ENCODE data around the gene SECTM1. TPM values are rescaled to one million over a fixed set of nuclear protein-coding genes. Genes with fewer than 3 reads are reported as not detected.

The SECTM1 gene
- total RNA-seq, 2 donors from 2014 or later, result not detected

DNA sequence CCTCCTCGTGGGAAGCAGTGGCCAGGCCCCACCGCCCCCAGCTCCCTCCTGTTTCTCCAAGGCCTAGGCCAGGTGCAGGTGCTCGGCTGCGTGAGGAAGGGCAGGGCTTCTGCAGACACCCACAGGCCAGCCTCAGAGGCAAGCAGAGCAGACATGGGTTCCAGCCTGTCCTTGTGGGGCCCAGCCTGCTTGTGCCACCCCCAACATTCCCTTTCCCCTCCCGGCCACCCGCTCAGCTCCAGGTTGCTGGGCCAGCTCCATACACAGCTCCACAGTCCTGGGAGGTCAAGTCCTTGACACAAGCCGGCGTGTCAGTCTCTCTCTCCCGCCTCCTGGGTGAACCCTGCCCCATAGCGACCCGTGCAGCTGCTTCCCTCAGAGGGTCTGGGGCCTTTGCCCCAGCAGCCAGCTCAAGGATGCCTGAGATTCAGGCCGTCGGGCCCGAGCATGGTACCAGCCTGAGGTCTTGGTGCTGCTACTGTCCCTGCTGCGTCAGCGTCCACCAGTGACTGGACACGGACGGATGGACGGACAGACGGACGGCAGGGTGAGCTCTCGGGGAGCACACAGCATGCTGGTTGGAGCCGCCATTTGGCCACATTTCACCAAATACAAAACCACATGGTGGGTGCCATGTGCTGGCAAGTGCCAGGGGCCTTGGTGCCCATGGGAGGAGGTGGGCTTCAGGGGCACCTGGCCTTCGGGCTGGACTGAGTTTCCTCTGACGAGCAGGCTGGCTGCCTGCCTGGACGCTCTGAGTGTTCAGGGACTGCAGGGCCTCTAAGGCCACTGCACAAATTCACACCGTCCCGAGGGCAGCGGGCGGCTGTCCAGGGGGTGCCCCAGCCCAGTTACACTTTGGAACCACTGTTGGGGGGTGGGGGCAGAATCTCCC lies 8.0 kb downstream of the SECTM1 start:
- Histone ChIP-seq H3K9me3 (ENCODE audit: control insufficient read depth, low read length) (no peaks in the 10 kb centered on the region), H3K9ac (ENCODE audit: extremely low read depth, low read length, poor library complexity, severe bottlenecking) (no peak overlapping the region), H3K4me1 (ENCODE audit: control insufficient read depth, insufficient read depth, low read length) (no peaks in the 10 kb centered on the region), H3K27me3 (ENCODE audit: control insufficient read depth, insufficient read depth, low read length, poor library complexity, severe bottlenecking) (peaks cover 3% of the 10 kb centered on the region), H3K4me3 (ENCODE audit: low read length) (no peak overlapping the region), H3K36me3 (ENCODE audit: control insufficient read depth, insufficient read depth, low read length) (no peaks in the 10 kb centered on the region), H3K27ac (ENCODE audit: low read depth, low read length) (no peak overlapping the region)
- TF ChIP-seq, protein P1, sequence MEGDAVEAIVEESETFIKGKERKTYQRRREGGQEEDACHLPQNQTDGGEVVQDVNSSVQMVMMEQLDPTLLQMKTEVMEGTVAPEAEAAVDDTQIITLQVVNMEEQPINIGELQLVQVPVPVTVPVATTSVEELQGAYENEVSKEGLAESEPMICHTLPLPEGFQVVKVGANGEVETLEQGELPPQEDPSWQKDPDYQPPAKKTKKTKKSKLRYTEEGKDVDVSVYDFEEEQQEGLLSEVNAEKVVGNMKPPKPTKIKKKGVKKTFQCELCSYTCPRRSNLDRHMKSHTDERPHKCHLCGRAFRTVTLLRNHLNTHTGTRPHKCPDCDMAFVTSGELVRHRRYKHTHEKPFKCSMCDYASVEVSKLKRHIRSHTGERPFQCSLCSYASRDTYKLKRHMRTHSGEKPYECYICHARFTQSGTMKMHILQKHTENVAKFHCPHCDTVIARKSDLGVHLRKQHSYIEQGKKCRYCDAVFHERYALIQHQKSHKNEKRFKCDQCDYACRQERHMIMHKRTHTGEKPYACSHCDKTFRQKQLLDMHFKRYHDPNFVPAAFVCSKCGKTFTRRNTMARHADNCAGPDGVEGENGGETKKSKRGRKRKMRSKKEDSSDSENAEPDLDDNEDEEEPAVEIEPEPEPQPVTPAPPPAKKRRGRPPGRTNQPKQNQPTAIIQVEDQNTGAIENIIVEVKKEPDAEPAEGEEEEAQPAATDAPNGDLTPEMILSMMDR (conservative IDR thresholded peaks at IDR 0.05), result no peak
- Mint-ChIP-seq H3K4me3 (no peak overlapping the region), H3K27ac (no peak overlapping the region), H3K4me1 (peaks cover 6% of the 10 kb centered on the region), H3K36me3 (ENCODE audit: low read depth) (no peaks in the 10 kb centered on the region), H3K27me3 (ENCODE audit: insufficient read depth) (peaks cover 8% of the 10 kb centered on the region), H3K9me3 (no peaks in the 10 kb centered on the region)
- 89 to 97% methylated on average over 22 to 30 of the region's 30 CpGs for WGBS, 2 experiments (ENCODE audit: insufficient coverage in 1 of 2, insufficient read length in 1 of 2)
- no peak for DNase-seq

DNA sequence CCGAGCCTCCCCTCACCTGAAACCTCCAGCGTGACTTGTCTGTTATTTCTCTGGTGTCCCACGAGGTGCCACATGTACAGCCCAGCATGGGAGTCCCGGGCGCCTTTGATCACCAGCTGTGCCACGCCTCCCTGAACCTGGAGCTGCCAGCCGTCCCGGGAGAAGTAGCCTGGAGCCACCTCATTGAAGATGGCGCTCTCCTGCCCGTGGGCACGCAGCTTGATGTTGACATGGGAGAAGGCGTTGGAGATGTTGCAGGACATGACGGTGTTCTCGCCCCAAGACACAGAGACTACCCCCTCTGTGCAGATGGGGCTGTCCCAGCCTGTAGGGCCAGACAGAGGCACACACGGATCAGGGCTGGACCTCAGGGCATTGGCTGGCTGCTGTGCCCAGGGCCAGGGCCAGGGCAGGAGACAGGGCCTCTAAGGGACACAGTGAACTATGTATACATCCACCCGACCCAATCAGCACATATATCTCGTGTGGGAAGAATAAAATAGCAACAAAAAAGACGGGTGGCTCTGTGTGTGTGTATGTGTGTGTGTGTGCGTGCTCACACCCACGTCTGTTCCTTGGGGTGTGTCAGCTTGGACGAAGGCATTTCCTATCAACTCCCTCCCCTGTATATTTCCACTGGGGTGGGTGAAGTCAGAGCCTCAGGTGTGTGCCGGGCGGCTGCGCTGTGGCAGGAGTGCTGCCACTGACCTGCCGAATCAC lies 8.8 kb downstream of the SECTM1 start:
- H3K27ac ChIP-seq (ENCODE audit: low read depth, low read length), result no peak overlapping the region
- H3K9ac ChIP-seq (ENCODE audit: extremely low read depth, low read length, poor library complexity, severe bottlenecking), result no peak overlapping the region
- H3K9me3 ChIP-seq (ENCODE audit: control insufficient read depth, low read length), result no peaks in the 10 kb centered on the region
- no peaks in the 10 kb centered on the region for H3K36me3 Mint-ChIP-seq (ENCODE audit: low read depth)
- 80 to 85% methylated on average over 20 to 23 of the region's 25 CpGs for WGBS, 2 experiments (ENCODE audit: insufficient coverage in 1 of 2, insufficient read length in 1 of 2)
- H3K27me3 Mint-ChIP-seq (ENCODE audit: insufficient read depth), result peaks cover under 1% of the 10 kb centered on the region
- no peaks in the 10 kb centered on the region for H3K4me1 ChIP-seq (ENCODE audit: control insufficient read depth, insufficient read depth, low read length)
- no peaks in the 10 kb centered on the region for H3K9me3 Mint-ChIP-seq
- no peak for DNase-seq
- H3K27ac Mint-ChIP-seq, result no peak overlapping the region
- no peaks in the 10 kb centered on the region for H3K27me3 ChIP-seq (ENCODE audit: control insufficient read depth, insufficient read depth, low read length, poor library complexity, severe bottlenecking)
- H3K4me3 ChIP-seq (ENCODE audit: low read length), result no peak overlapping the region
- H3K36me3 ChIP-seq (ENCODE audit: control insufficient read depth, insufficient read depth, low read length), result no peaks in the 10 kb centered on the region
- H3K4me1 Mint-ChIP-seq, result peaks cover 6% of the 10 kb centered on the region
- H3K4me3 Mint-ChIP-seq, result no peak overlapping the region
- TF ChIP-seq, protein P1 (conservative IDR thresholded peaks at IDR 0.05), result no peak

DNA sequence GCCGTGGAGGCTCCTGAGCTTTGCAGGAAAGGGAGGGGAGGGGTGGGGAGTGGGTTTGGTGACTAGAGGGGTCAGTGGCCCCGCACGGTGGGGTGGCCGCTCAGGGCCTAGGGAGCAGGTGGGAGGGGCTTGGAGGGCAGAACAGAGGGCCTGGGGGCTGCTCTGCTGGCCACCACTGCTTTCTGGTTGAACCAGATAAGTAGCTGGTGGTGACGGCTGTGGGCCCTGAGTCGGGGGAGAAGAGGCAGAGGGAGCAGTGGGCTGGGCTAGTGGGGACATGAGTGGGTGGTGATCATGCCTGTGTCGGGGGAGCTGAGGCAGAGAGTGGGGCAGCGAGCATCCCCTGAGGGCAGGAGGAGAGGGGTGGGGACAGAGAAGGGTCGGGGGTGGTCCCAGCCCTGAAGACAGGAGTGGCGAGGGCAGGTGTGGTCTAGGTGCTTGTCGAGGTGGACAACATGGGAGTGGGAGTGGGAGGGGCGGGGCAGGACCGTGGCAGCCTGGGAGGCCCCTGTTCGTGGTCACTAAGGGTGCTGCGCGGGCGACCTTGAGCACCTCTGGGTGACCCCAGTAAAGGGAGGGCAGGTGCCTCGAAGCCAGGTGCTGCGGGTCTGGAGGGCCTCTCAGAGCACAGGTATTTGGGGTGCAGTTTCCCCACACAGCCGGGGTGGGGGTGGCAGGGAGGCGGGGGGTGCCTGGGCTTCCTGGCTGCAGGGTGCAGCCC lies 9.9 kb downstream of the SECTM1 start:
- no peak overlapping the region for H3K4me3 Mint-ChIP-seq
- H3K36me3 Mint-ChIP-seq (ENCODE audit: low read depth), result no peaks in the 10 kb centered on the region
- Histone ChIP-seq H3K36me3 (ENCODE audit: control insufficient read depth, insufficient read depth, low read length) (no peaks in the 10 kb centered on the region), H3K27ac (ENCODE audit: low read depth, low read length) (no peak overlapping the region), H3K27me3 (ENCODE audit: control insufficient read depth, insufficient read depth, low read length, poor library complexity, severe bottlenecking) (no peaks in the 10 kb centered on the region), H3K4me1 (ENCODE audit: control insufficient read depth, insufficient read depth, low read length) (no peaks in the 10 kb centered on the region), H3K4me3 (ENCODE audit: low read length) (no peak overlapping the region), H3K9ac (ENCODE audit: extremely low read depth, low read length, poor library complexity, severe bottlenecking) (no peak overlapping the region), H3K9me3 (ENCODE audit: control insufficient read depth, low read length) (no peaks in the 10 kb centered on the region)
- TF ChIP-seq, protein P1 (conservative IDR thresholded peaks at IDR 0.05), result no peak
- no peaks in the 10 kb centered on the region for H3K9me3 Mint-ChIP-seq
- no peak for DNase-seq
- H3K27me3 Mint-ChIP-seq (ENCODE audit: insufficient read depth), result no peaks in the 10 kb centered on the region
- H3K27ac Mint-ChIP-seq, result no peak overlapping the region
- 82 to 83% methylated on average over 5 to 21 of the region's 21 CpGs for WGBS, 2 experiments (ENCODE audit: insufficient coverage in 1 of 2, insufficient read length in 1 of 2)
- peaks cover 6% of the 10 kb centered on the region for H3K4me1 Mint-ChIP-seq
